DOHH2 (cell line): ENCODE results near the gene ARL8A.

ENCODE experiments used
- H3F3A ChIP-seq: fragments of 200-600 bp; sonication (generic), shearing (Covaris generic); 2 replicates; pipeline ENCODE4 v1.6.0; 2016; ENCODE audit warnings: antibody characterized with exemption, mild to moderate bottlenecking; ENCODE audit not compliant: control insufficient read depth, insufficient read depth
- H3K27ac ChIP-seq: fragments of 200-600 bp; sonication (generic); 2 replicates; pipeline ENCODE4 v1.5.1; 2014; ENCODE audit warnings: low read depth, mild to moderate bottlenecking, low read length, moderate library complexity
- H3K27me3 ChIP-seq: fragments of 200-600 bp; sonication (generic); 2 replicates; pipeline ENCODE4 v1.6.1; 2014; ENCODE audit warnings: mild to moderate bottlenecking, low read length, mixed read lengths; ENCODE audit not compliant: control insufficient read depth
- H3K36me3 ChIP-seq: fragments of 200-600 bp; sonication (generic); 2 replicates; pipeline ENCODE4 v1.6.1; 2014; ENCODE audit warnings: mild to moderate bottlenecking, low read length, moderate library complexity, mixed read lengths; ENCODE audit not compliant: control insufficient read depth
- H3K4me1 ChIP-seq: fragments of 200-600 bp; sonication (generic); 2 replicates; pipeline ENCODE4 v1.6.1; 2014; ENCODE audit warnings: mild to moderate bottlenecking, low read length, mixed read lengths; ENCODE audit not compliant: control insufficient read depth
- H3K4me2 ChIP-seq: fragments of 200-600 bp; sonication (generic); 2 replicates; pipeline ENCODE4 v1.6.0; 2014; ENCODE audit warnings: mild to moderate bottlenecking, low read length, moderate library complexity
- H3K4me3 ChIP-seq: fragments of 200-600 bp; sonication (generic); 2 replicates; pipeline ENCODE4 v1.5.1; 2014; ENCODE audit warnings: mild to moderate bottlenecking, low read length, mixed read lengths
- H3K79me2 ChIP-seq: fragments of 200-600 bp; sonication (generic); 2 replicates; pipeline ENCODE4 v1.6.1; 2014; ENCODE audit warnings: mild to moderate bottlenecking, low read length, mixed read lengths; ENCODE audit not compliant: control insufficient read depth
- H3K9me2 ChIP-seq: fragments of 200-600 bp; sonication (generic); replicated peaks from 2 replicates; pipeline ENCODE4 v1.6.1; 2014; ENCODE audit warnings: mild to moderate bottlenecking, low read length, mixed read lengths; ENCODE audit not compliant: control insufficient read depth
- H3K9me3 ChIP-seq: fragments of 200-600 bp; sonication (generic); 2 replicates; pipeline ENCODE4 v1.6.1; 2014; ENCODE audit warnings: antibody characterized with exemption, low read length, mixed read lengths; ENCODE audit not compliant: control insufficient read depth, insufficient read depth
- H4K20me1 ChIP-seq: fragments of 200-600 bp; sonication (generic); 2 replicates; pipeline ENCODE4 v1.6.0; 2014; ENCODE audit warnings: low read depth, mild to moderate bottlenecking, antibody characterized with exemption, low read length, moderate library complexity; ENCODE audit not compliant: control insufficient read depth, insufficient read depth
- CTCF ChIP-seq: fragments of 200-600 bp; sonication (generic); IDR thresholded peaks from one replicate; pipeline ENCODE4 v1.5.1; 2014; ENCODE audit warnings: antibody characterized with exemption, mild to moderate bottlenecking, low read depth, low read length; ENCODE audit not compliant: poor library complexity, severe bottlenecking
- EZH2phosphoT487 ChIP-seq: fragments of 200-600 bp; sonication (generic); IDR thresholded peaks from 2 replicates; pipeline ENCODE4 v1.6.1; 2017; ENCODE audit warnings: borderline replicate concordance, mild to moderate bottlenecking, antibody characterized with exemption, low read length, moderate library complexity, mixed read lengths

Gene ARL8A

GRCh38 chr1:202171292-202172014, 26.9 kb upstream of the ARL8A start:
- H3K27me3 ChIP-seq = no peaks in the 10 kb centered on the region
- no peaks in the 10 kb centered on the region for H4K20me1 ChIP-seq
- no peak overlapping the region for H3K4me3 ChIP-seq
- no peaks in the 10 kb centered on the region for H3K36me3 ChIP-seq
- TF ChIP-seq CTCF (no peak), EZH2phosphoT487 (no peak)
- H3K4me1 ChIP-seq = no peaks in the 10 kb centered on the region
- H3F3A ChIP-seq = no peaks in the 10 kb centered on the region
- H3K9me2 ChIP-seq = no peaks in the 10 kb centered on the region
- H3K27ac ChIP-seq = no peak overlapping the region
- no peak overlapping the region for H3K4me2 ChIP-seq
- no peaks in the 10 kb centered on the region for H3K9me3 ChIP-seq
- no peaks in the 10 kb centered on the region for H3K79me2 ChIP-seq

- Histone ChIP-seq H3K4me1 (peaks cover under 1% of the 10 kb centered on the region; the same call in 1 of the 2 replicates), H3K9me3 (no peaks in the 10 kb centered on the region), H3K4me3 (no peak overlapping the region), H3K27me3 (no peaks in the 10 kb centered on the region), H3K27ac (no peak overlapping the region), H3K9me2 (no peaks in the 10 kb centered on the region), H3K36me3 (no peaks in the 10 kb centered on the region), H4K20me1 (no peaks in the 10 kb centered on the region), H3K4me2 (no peak overlapping the region), H3F3A (no peaks in the 10 kb centered on the region), H3K79me2 (no peaks in the 10 kb centered on the region)
- peak; percentile 28 for TF ChIP-seq CTCF
- no peak for TF ChIP-seq EZH2phosphoT487
Observed at GRCh38 chr1:202170726-202171125, 26.2 kb upstream of the ARL8A start.

GRCh38 chr1:202168861-202169260, 24.3 kb upstream of the ARL8A start:
- H3K4me3 ChIP-seq = no peak overlapping the region
- H3K27ac ChIP-seq = no peak overlapping the region
- no peaks in the 10 kb centered on the region for H3K79me2 ChIP-seq
- no peaks in the 10 kb centered on the region for H3K36me3 ChIP-seq
- H3K9me2 ChIP-seq = no peaks in the 10 kb centered on the region
- H3F3A ChIP-seq = no peaks in the 10 kb centered on the region
- peaks cover 19% of the 10 kb centered on the region for H3K4me1 ChIP-seq
- no peak for TF ChIP-seq CTCF
- TF ChIP-seq EZH2phosphoT487 = no peak
- no peaks in the 10 kb centered on the region for H4K20me1 ChIP-seq
- no peaks in the 10 kb centered on the region for H3K27me3 ChIP-seq
- H3K9me3 ChIP-seq = no peaks in the 10 kb centered on the region
- no peak overlapping the region for H3K4me2 ChIP-seq
